GM19397 (cell line): ENCODE results near the gene CABP1.
A peak's percentile ranks its signal among the peaks of the same experiment; 100 is the strongest.
"Not testable (repeated sequence)": the region's sequence is repeated elsewhere in the genome, so short reads cannot be mapped to it uniquely, and the experiment has no call there.

Source experiments
- ATAC-seq: cut with Tn5 transposase; IDR thresholded peaks from one replicate; pipeline ENCODE4 v1.9.1; 2021; ENCODE audit warnings: mild to moderate bottlenecking, moderate library complexity; ENCODE audit not compliant: unreplicated experiment

CABP1 gene

GRCh38 chr12:120639771-120640721, at the start of gene CABP1:
Gene CABP1, plus strand, starts transcription at chr12:120640626. Its CDS starts 60 bp downstream, at chr12:120640686.
- peak; percentile 77 for ATAC-seq

- no peak for ATAC-seq
These were observed 49.6 kb upstream of the CABP1 start for GRCh38 chr12:120590741-120591407.

DNA sequence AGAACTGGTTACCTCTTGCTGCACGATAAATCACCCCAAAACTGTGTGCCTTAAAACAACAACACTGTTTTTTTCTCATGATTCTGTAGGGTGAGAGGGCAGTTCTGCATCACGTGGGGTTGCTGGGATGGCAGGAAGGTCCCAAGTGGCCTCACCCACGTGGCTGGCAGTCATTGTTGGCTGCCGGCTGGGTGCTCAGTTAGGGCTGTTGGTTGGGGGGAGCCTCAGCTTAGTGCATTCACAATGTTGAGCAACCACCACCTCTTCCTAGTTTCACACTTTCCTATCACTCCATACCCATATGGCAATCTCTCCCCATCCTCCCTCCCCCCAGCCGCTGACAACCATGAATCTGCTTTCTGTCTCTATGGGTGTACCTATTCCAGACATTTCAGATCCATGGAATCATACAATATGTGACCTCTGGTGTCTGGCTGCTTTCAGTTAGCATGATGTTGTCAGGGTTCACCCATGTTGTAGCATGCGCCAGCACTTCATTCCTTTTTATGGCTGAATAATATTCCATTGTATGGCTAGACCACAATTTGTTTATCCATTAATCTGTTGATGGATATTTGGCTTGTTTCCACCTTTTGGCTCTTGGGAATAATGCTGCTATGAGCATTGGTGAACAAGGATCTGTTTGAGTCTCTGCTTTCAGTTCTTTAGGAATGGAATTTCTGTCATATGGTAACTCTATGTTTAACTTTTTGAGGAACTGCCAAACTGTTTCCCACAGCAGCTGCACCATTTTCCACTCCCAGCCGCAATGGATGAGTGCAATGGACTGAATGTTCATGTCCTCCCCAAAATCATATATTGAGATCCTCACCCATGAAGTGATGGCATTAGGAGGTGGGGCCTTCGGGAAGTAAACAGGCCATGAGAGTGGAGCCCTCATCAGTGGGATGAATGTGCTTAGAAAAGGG, 48.0 kb upstream of the CABP1 start:
- ATAC-seq, result no peak

DNA sequence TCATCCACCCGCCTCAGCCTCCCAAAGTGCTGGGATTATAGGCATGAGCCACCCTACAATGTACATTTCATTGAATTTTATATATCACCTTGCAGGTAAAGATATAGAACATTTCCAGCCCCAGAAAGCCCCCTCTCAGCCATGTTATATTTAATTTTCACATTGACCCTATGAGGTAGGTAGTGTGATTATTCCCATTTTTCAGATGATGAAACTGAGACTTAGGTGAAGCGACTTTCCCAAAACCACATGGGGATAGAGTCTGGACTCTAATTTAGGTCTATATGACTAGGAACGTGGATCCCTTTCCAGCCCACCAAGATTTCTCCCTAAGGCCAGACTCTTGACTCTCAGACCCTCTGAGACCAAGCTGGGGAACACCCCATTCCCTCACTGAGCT, 43.5 kb upstream of the CABP1 start:
- ATAC-seq, result no peak

DNA sequence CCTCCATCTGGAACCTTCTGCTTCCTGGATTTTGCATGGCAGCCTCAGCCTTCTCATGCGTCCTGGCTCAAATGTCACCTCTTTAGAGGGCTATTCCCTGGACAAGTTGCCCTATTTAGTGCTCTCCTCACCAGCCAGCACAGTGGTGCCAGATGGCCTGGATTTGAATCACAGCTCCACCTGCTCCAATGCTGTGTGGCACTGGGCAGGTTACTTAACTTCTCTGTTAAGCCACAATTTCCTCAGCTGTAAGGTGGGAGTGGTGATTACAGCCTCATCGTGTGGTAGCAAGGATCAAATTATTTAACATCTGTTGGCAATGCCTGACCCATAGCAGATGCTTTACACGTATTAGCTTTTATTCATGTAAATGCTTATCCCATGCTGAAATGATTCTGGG, 42.6 kb upstream of the CABP1 start:
- ATAC-seq, result no peak

DNA sequence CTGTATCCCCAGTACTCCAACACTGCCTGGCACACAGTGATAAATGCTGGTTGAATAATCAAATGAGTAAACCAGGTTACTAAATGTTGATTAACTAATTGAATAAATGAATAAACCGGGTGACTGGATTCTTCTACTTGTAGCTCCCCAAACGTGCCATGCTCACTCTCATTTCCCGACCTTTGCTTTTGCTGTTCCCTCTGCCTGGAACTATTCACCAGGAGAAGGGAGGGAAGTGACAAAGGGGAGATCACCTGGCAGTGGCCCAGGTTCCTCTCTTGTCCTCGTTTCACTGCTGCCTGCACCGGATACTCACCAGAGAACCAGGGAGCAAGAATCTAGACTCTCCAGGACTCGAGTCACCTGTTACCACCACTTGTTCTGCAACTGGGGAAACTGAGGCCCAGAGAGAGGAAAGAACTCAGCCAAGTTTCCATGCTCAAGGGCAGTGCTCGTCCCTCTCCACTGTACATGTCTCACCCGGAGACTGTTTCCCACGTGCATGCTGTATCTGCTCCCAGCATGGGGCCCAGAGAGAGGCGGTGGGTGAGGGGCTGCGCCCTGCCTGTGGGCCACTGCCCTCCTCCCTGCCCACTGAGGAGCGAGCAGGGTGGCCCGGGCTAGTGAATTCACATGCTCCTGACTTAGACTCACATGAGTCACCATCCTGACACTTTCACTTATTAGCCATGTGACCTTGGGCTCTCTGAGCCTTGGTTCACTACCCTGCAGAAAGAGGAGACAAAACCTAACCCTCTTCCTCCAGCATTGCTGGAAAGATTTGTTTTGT, 41.6 kb upstream of the CABP1 start:
- ATAC-seq, result no peak

GRCh38 chr12:120599672-120600552, 40.5 kb upstream of the CABP1 start:
- no peak for ATAC-seq

GRCh38 chr12:120602416-120602815, 38.0 kb upstream of the CABP1 start:
- not testable (repeated sequence) for ATAC-seq

DNA sequence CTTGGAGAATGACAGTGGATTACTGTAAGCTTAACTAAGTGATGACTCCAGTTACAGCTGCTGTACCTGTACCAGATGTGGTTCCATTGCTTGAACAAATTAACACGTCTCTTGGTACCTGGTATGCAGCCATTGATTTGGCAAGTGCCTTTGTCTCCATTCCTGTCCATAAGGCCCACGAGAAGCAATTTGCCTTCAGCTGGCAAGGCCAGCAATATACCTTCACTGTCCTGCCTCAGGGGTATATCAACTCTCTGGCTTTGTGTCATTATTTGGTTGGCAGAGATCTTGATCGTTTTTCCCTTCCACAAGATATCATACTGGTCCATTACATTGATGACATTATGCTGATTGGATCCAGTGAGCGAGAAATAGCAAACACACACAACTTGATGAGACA, 29.9 kb upstream of the CABP1 start:
- ATAC-seq, result no peak

DNA sequence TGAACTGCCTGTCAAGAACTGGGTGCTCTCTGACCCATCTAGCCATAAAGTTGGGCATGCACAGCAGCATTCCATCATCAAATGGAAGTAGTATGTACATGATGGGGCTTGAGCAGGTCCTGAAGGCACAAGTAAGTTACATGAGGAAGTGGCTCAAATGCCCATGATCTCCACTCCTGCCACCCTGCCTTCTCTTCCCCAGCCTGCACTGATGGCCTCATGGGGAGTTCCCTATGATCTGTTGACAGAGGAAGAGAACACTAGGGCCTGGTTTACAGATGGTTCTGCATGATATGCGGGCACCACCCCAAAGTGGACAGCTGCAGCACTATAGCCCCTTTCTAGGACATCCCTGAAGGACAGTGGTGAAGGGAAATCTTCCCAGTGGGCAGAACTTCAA, 28.9 kb upstream of the CABP1 start:
- not testable (repeated sequence) for ATAC-seq

DNA sequence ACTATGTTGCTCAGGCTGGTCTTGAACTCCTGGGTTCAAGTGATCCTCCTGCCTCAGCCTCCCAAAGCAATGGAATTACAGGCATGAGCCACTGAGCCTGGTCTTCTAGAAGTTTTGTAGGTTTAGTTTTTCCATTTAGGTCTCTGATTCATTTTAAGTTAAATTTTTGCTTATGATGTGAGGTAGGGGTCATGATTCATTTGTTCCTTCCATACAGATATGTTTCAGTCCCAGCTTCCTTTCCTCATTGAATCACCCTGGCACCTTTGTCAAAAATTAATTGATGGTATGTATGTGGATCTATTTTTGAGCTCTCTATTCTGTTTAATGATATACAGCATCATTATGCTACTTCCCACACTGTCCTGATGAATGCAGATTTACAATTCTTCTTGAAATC, 25.6 kb upstream of the CABP1 start:
- ATAC-seq, result no peak

DNA sequence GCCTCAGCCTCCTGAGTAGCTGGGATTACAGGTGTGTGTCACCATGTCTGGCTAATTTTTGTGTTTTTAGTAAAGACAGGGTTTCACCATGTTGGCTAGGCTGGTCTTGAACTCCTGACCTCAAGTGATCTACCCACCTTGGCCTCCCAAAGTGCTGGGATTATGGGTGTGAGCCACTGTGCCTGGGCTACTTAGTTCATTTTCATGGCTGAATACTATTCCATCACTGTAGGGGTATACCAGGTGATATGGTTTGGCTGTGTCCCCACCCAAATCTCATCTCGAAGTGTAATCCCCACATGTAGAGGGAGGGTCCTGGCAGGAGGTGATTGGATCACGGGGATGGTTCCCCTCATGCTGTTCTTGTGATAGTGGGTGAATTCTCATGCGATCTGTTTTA, 23.2 kb upstream of the CABP1 start:
- ATAC-seq, result not testable (repeated sequence)

DNA sequence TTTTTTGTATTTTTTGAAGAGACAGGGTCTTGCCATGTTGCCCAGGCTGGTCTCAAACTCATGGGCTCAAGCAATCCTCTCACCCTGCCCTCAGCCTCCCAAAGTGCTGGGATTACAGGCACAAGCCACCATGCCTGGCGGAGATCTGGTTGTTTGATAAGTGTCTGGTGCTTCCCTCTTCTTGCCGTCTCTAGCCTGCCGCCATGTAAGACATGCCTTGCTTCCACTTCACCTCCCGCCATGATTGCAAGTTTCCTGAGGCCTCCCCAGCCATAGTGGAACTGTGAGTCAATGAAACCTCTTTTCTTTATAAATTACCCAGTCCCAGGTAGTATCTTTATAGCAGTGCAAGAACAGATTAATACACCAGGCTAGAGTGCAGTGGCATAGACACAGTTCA, 22.7 kb upstream of the CABP1 start:
- not testable (repeated sequence) for ATAC-seq

DNA sequence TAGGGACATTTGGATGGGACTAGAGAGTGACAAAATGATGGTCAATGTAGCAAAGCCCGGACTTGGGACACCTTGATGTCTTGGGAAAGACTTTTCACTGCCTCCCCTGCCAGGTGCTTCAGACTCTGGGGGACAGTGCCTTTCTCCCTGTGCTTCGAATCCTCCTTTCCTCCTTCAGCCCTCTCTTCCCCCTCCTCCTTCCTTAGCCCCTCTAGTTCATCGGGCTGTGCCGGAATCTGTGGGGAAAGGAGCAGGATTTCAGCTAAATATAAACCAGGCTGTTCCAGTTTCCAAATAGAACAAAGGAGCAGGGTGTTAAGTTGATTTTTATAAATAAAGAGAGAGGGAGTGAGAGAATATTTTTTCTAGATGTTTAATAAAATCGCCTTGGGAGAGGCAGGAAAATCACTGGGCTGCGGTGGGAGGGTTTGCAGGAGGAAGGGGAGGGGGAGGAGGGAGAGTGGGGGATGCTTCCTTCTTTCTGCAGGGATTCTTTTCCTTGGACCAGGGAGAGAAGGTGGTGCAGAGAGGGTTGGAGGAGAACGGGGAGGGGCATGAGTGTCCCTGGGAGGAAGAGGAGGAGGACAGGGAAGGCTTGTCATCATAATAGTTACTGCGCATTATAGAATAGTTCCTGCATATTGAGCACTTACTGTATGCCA, 21.3 kb upstream of the CABP1 start:
- no peak for ATAC-seq

- ATAC-seq, result no peak
These were observed 19.8 kb upstream of the CABP1 start for GRCh38 chr12:120620624-120621023.

DNA sequence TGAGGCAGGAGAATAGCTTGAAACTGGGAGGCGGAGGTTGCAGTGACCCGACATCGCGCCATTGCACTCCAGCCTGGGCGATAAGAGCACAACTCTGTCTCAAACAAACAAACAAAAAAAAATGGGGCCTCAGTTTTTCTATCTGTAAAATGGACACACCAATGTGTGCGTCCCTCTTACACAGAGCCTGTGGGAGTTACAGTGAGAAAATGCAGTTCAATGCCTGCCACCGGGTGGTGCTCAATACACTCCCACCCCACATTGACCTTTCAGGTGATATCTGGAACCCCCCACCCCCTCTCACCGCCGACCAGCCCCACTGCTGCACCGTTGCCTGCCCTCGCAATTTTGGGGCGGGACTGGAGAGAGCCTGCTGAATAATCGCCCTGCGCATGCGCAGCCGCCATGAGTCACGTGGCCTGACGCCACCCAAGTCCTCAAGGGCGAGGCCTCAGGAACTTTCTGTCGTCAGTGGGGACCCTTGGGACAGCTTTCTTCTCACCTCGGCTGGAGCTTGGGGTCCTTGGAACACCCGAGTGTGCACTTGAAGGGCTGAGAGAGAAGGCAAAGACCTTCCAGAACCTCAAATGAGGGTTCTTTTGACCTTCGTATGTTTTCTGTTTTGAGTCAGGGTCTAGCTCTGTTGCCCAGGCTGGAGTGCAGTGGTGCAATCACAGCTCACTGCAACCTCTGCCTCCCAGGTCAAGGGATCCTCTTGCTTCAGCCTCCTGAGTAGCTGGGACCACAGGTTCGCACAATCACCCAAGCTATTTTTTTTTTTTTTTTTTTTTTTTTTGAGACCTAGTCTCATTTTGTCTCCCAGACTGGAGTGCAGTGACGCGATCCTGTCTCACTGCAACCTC, 14.6 kb upstream of the CABP1 start:
- ATAC-seq, result no peak

GRCh38 chr12:120628919-120629318, 11.5 kb upstream of the CABP1 start:
- no peak for ATAC-seq
